Embryonic facial prominence (tissue), 1 donor: ENCODE data around the gene NTM.

ENCODE experiments used
- DNase-seq: peaks from one replicate; pipeline ENCODE4 v3.0.0-alpha.2; 2016; ENCODE audit errors: extremely low spot score

NTM gene

DNA sequence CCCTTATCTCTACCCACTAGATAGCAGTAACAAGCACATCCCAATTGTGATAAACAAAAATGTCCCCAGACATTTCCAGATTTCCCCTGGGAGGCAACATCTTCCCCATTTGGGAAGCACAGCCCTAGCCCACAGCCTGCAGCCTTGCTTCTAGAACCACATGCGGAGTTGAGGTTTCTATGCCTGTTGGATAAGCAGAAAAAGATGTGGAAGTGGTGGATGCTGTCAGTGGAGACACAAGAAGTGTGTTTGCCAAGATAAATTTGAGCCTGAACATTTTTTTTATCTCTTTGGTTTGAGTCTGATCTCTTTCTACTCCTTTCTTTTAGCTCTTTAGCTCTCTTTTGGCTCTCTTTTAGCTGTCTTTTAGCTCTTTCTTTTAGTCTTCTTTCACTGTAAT lies 884.5 kb downstream of the NTM start:
- no peak for DNase-seq

DNA sequence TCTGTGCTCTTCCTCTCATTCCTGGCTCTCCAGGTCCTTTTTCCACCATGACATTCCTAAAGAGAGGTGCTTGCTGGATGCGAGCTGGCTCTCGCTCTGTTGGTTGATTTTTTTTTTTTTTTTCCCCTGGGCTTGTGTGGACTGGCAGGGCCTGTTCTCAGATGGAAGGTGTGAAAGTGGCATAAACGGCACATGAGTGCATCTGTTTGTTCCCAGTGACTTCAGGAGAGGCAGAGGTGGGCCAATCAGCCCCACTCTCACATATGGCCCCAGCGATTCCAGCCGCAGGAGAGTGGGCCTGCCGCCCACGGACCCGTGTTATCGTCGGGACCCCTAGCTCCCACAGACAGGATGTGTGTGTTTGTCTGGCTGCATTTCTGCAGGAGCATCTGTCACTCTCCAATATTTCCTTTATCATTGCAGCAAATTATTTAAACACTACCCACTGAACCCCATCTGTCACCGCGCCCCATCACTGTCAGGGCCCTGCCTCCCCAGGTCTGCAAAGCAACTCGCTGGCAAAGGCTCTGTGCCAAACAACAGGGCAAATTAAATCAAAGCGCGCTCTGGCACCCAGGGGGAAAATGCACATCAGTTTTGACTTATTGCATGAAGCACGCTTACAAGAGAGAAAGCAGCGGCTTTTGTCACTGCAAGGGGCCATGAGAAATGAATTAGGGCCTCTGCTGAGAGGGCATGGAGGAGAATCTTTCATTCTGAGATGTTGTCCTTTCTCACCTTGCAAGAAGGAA lies 886.3 kb downstream of the NTM start:
- DNase-seq, result no peak

- no peak for DNase-seq
These were observed 887.5 kb downstream of the NTM start for GRCh38 chr11:132257871-132258270.

DNA sequence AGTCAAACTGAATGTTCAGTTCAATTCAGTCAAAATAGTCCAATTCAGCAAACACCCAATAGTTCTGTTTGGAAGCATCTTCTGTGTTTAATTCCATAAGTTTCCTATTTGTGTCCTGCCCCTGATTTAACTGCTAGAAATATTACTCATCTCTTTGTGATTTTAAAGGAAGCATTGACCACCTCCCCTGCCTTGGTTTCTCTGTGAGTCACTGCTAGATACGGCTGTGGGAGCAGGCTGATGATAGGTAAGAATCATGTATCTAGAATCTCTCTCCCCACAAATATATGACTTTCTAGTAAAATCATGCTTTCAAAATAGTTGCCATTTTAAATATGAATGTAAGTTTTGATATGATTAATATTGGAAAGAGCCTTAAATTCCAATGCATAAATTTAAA lies 888.5 kb downstream of the NTM start:
- no peak for DNase-seq

GRCh38 chr11:132260636-132261035 lies 890.2 kb downstream of the NTM start:
- DNase-seq, result no peak

- DNase-seq, result no peak
These were observed 892.8 kb downstream of the NTM start for GRCh38 chr11:132263241-132263640.

- DNase-seq, result no peak
These were observed 893.5 kb downstream of the NTM start for GRCh38 chr11:132263875-132264274.

GRCh38 chr11:132264616-132265015 lies 894.2 kb downstream of the NTM start:
- no peak for DNase-seq

- no peak for DNase-seq
These were observed 908.6 kb downstream of the NTM start for GRCh38 chr11:132278801-132279574.

- no peak for DNase-seq
These were observed 913.6 kb downstream of the NTM start for GRCh38 chr11:132284048-132284447.

GRCh38 chr11:132284611-132285010 lies 914.2 kb downstream of the NTM start:
- no peak for DNase-seq

- DNase-seq, result no peak
These were observed 915.2 kb downstream of the NTM start for GRCh38 chr11:132285631-132286030.

GRCh38 chr11:132286106-132286505 lies 915.7 kb downstream of the NTM start:
- no peak for DNase-seq

DNA sequence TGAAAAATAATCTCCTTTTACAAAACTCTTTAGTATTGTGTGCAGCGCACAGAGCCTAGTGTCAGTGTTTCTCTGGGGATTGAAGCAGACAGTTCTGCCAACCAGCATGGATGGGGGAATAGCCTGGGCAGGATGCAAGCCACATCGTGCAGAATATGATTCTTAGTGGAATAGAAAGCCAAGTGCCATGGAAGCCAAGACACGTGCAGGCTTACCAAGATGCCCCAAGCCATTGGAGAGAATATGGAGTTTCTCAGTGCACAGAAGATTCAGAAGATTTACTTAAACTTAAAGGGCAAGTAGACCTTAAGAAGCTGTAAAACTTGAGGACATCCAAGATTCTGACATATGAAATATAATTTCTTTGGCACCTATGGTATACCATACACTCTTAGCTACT lies 917.6 kb downstream of the NTM start:
- DNase-seq, result no peak

- DNase-seq, result no peak
These were observed 919.3 kb downstream of the NTM start for GRCh38 chr11:132289590-132290256.

GRCh38 chr11:132293586-132293985 lies 923.2 kb downstream of the NTM start:
- no peak for DNase-seq

DNA sequence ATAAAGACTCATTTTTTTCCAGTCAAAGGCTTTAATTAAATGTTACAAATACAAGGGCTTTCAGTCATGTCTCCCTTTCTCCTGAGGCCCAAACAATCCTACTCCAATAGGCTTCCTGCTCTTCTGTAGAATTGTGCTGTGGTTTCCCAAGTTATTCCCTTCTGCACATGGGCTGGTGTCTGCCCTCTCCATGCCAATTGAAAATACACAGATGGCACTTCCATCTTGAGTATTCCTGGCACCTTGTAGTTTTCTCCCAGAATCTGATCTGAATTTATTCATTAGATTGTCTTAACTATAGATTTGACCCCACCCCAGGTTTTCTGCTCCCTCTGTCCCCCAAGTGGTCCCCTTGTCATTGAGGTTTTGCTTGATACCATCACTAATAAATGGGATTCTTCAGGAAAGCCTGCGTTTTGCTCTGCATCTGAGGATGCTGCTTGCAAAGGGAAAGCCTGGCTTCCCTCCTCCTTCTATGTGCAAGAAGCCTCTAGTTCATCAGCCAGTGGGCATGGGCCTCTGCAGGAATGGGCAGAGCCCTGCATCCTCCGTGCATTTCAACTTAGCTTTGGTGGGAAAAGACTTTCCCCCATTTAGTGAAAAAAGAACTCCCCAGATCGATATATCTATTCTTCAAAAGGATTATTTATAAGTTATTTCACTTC lies 926.7 kb downstream of the NTM start:
- DNase-seq, result no peak

- no peak for DNase-seq
These were observed 927.9 kb downstream of the NTM start for GRCh38 chr11:132298357-132298756.

- no peak for DNase-seq
These were observed 929.9 kb downstream of the NTM start for GRCh38 chr11:132300283-132300682.

DNA sequence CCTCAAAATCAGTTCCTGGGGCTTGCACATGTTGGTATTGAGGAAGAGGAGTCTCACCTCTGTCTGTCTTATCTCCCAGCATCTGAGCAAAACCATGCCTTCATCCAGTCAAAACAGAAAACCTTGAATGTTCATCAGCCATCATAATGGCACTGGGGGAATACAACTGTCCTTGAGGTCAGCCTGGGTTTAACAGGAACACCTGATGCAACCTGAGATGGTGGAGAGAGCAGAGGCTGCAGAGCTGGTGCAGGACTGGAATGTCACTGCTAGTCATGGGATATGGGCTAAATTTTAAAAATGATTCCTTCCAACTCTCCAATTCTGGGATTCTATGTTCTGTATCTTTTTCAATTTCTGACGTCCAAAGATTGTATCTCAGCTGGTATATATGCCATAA lies 931.0 kb downstream of the NTM start:
- DNase-seq, result no peak

GRCh38 chr11:132301900-132302299 lies 931.5 kb downstream of the NTM start:
- no peak for DNase-seq

- no peak for DNase-seq
These were observed 937.0 kb downstream of the NTM start for GRCh38 chr11:132307309-132308020.
